Activated CD4-positive, alpha-beta memory T cell treated with anti-CD3 and anti-CD28 coated beads for 36 hours (primary cell): ENCODE measurements around the gene RRP1B. TPM values are rescaled to one million over a fixed set of nuclear protein-coding genes. Genes with fewer than 3 reads are reported as not detected.

Experiments
- CTCF ChIA-PET: fragments of 350-600 bp; sonication (Branson Sonifier 250); formaldehyde crosslinking; loops from one replicate; lab custom pipeline; 2021; ENCODE audit warnings: antibody characterized with exemption, inconsistent platforms; lab: Charles Lee
- POLR2A ChIA-PET: fragments of 350-600 bp; sonication (Branson Sonifier 250); formaldehyde crosslinking; loops from one replicate; lab custom pipeline; 2021; ENCODE audit warnings: antibody characterized with exemption; lab: Charles Lee
- DNase-seq: peaks from one replicate; pipeline ENCODE4 v3.0.0-alpha.2; 2020
- H3K27ac Mint-ChIP-seq: one replicate; pipeline ENCODE4 v1.8.0; 2021; ENCODE audit warnings: mixed read lengths
- H3K27me3 Mint-ChIP-seq: one replicate; pipeline ENCODE4 v1.8.0; 2021; ENCODE audit warnings: mixed read lengths
- H3K36me3 Mint-ChIP-seq: one replicate; pipeline ENCODE4 v1.8.0; 2021; ENCODE audit warnings: mixed read lengths
- H3K4me1 Mint-ChIP-seq: one replicate; pipeline ENCODE4 v1.8.0; 2021; ENCODE audit warnings: low read depth, mixed read lengths
- H3K4me3 Mint-ChIP-seq: one replicate; pipeline ENCODE4 v1.8.0; 2021; ENCODE audit warnings: mild to moderate bottlenecking, mixed read lengths
- H3K9me3 Mint-ChIP-seq: one replicate; pipeline ENCODE4 v1.8.0; 2021; ENCODE audit warnings: mixed read lengths
- intact Hi-C: fragments of 100-400 bp; cut with micrococcal nuclease; formaldehyde crosslinking; loops from one replicate; pipeline ENCODE4 v1.15.1; 2023
- total RNA-seq, 2 experiments: library from RNA; stranded (reverse); gene quantifications; one replicate each; pipeline ENCODE4 v1.2.3, GENCODE V29; 2021

Gene RRP1B
- total RNA-seq, 2 experiments from 2014 or later = 66.7 to 69.9 TPM

DNA sequence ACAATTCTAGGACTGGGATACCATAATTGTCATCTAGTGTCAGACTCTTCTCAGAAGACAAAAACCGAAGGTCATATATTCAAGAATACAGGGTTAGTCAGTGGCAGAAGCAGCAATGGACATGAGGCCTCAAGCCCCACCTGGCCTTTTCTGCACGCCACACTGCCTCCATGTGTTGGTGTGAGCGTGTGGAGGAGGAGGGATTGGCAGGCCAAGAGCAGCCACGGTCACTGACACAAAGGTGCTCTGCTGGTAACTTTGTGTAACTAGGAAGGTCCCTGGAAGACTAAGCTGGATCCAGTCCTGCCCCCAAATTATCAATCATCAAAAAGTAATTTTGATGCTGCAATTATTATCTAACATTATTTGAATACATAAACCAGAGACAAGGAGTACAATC is 35.0 kb upstream of the RRP1B start:
- peaks cover 2% of the 10 kb centered on the region for H3K36me3 Mint-ChIP-seq
- H3K4me3 Mint-ChIP-seq = no peak overlapping the region

DNA sequence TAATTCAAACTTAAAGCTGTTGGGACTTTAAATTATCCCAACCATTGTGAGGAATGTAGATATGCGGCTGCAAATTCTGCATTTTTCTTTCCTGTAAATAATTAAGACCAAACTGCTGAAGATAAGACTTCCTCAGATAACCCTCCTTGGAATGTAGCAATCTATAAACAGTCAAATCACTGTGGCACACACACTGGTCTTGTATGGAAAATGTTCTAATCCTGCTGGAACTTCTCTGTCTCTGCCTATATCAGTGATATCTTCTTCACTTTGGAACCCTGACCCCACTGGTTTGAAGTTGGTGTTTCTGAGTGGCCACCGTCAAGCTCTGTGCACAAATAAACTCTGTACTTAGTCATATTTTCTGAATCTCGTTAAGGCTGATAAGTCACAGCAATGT is 33.0 kb upstream of the RRP1B start:
- H3K4me1 Mint-ChIP-seq = no peaks in the 10 kb centered on the region
- ChIA-PET POLR2A (interaction anchor here (0.7 kb wide), 1 partner anchor 631 kb away, joined by 4 read pairs; no protein-coding TSS in a partner anchor), CTCF (interaction anchor here (0.8 kb wide), 1 partner anchor 29 kb away, joined by 3 read pairs; no protein-coding TSS in a partner anchor)
- no peaks in the 10 kb centered on the region for H3K36me3 Mint-ChIP-seq
- intact Hi-C loops = no loop called here
- DNase-seq = no peak
- no peaks in the 10 kb centered on the region for H3K9me3 Mint-ChIP-seq
- H3K27me3 Mint-ChIP-seq = no peaks in the 10 kb centered on the region
- H3K27ac Mint-ChIP-seq = no peak overlapping the region
- no peak overlapping the region for H3K4me3 Mint-ChIP-seq

More for the DNA sequence above, 35.0 kb upstream of the RRP1B start:
- Mint-ChIP-seq H3K27me3 (no peaks in the 10 kb centered on the region), H3K9me3 (peaks cover 8% of the 10 kb centered on the region), H3K4me1 (no peaks in the 10 kb centered on the region), H3K27ac (no peak overlapping the region)
- intact Hi-C loops = no loop called here
- ChIA-PET CTCF (no interaction called here), POLR2A (interaction anchor here (1.0 kb wide), 1 partner anchor 47 kb away, joined by 3 read pairs; no protein-coding TSS in a partner anchor)
- DNase-seq = no peak

DNA sequence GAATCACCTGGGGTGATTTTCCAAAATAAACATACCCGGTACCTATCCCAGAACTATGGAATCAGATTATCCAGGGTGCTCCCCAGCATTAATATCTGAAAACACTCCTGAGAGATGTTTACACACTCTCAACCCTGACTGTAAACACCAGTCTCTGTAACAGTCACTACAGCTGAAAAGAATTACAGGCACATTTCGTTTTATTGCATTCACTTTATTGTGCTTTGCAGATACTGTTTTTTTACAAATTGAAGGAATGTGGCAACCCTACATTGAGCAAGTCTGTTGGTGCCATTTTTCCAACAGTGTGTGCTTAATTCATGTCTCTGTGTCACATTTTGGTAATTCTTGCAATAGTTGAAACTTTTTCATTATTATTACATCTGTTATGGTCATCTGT is 31.8 kb upstream of the RRP1B start:
- intact Hi-C loops = no loop called here
- no peak for DNase-seq
- no peak overlapping the region for H3K27ac Mint-ChIP-seq
- H3K27me3 Mint-ChIP-seq = no peaks in the 10 kb centered on the region
- ChIA-PET POLR2A (no interaction called here), CTCF (no interaction called here)
- H3K9me3 Mint-ChIP-seq = no peaks in the 10 kb centered on the region
- no peaks in the 10 kb centered on the region for H3K36me3 Mint-ChIP-seq
- H3K4me3 Mint-ChIP-seq = no peak overlapping the region
- H3K4me1 Mint-ChIP-seq = no peaks in the 10 kb centered on the region

DNA sequence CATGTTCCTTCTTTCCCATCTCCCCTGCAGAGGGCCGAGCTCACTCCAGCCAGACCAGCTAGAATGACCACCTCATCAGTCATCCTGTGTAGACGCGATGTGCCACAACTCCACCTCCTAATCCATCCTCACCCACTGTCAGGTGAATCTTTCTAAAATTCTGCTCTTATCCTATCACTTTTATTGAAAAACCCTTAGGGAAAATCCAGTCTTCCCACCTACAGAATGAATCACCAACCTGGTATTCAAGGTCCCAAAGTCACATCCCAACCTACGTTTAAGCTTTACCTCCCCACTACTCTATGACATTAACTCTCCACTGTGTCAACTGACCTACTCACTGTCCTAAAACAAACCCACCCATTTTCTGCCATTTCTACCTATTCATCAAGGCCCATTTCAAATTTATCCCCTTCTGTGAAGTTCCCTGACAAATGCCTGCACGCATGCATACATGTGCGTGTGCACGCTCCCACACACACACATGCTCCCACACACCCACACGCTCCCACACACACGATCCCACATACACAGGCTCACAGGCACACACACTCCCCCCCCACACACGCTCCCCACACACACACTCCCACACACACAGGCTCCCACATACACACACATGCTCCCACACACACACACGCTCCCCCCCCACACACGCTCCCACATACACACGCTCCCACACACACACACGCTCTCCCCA is 27.8 kb upstream of the RRP1B start:
- no peaks in the 10 kb centered on the region for H3K4me1 Mint-ChIP-seq
- POLR2A ChIA-PET = no interaction called here
- no peak for DNase-seq
- no peak overlapping the region for H3K27ac Mint-ChIP-seq
- H3K27me3 Mint-ChIP-seq = no peaks in the 10 kb centered on the region
- H3K36me3 Mint-ChIP-seq = no peaks in the 10 kb centered on the region
- H3K4me3 Mint-ChIP-seq = no peak overlapping the region
- intact Hi-C loops = no loop called here
- no peaks in the 10 kb centered on the region for H3K9me3 Mint-ChIP-seq
- CTCF ChIA-PET = interaction anchor here (1.0 kb wide), 1 partner anchor 14 kb away, joined by 3 read pairs; no protein-coding TSS in a partner anchor

DNA sequence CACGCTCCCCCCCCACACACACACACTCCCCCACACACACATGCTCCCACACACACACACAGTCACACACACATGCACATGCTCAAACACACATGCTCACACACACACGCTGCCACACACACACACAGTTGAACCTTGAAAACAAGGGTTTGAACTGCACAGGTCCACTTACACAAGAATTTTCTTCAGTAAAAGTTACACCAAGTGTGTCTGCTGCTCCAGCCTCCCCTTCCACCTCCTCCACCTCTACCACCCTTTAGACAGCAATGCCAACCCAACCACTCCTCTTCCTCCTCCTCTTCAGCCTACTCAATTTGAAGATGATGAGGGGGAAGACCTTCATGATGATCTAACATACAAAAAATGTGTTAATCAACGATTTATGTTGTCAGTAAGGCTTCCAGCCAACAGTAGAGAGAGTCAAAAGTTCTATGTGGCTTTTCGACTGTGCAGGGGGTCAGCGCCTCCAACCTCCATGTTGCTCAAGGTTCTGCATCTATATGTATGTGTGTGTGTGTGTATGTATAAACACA is 26.9 kb upstream of the RRP1B start:
- ChIA-PET CTCF (no interaction called here), POLR2A (no interaction called here)
- no peaks in the 10 kb centered on the region for H3K27me3 Mint-ChIP-seq
- H3K9me3 Mint-ChIP-seq = no peaks in the 10 kb centered on the region
- no peak for DNase-seq
- H3K36me3 Mint-ChIP-seq = no peaks in the 10 kb centered on the region
- intact Hi-C loops = no loop called here
- H3K4me1 Mint-ChIP-seq = no peaks in the 10 kb centered on the region
- no peak overlapping the region for H3K4me3 Mint-ChIP-seq
- no peak overlapping the region for H3K27ac Mint-ChIP-seq

DNA sequence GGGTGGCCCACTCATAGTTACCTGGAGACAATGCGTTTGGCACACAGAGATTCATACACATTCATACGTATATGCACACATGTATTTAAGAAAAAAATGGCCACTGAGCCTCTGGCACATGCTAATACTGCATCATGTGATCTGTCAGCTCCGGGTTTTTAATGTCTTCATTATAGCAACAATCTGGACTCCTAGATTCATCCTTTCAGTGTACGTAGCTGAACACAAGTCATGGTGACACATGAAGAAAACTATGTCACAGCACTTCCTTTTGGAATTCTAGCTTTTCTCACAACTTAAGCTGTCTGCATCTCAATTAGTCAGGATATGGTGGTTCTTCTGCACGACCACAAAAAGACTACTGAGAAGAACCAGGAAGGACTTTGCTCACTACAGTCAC is 24.7 kb upstream of the RRP1B start:
- CTCF ChIA-PET = no interaction called here
- no peak for DNase-seq
- POLR2A ChIA-PET = no interaction called here
- H3K27ac Mint-ChIP-seq = no peak overlapping the region
- H3K27me3 Mint-ChIP-seq = no peaks in the 10 kb centered on the region
- peaks cover 5% of the 10 kb centered on the region for H3K4me1 Mint-ChIP-seq
- no peaks in the 10 kb centered on the region for H3K9me3 Mint-ChIP-seq
- no peak overlapping the region for H3K4me3 Mint-ChIP-seq
- intact Hi-C loops = no loop called here
- H3K36me3 Mint-ChIP-seq = no peaks in the 10 kb centered on the region

DNA sequence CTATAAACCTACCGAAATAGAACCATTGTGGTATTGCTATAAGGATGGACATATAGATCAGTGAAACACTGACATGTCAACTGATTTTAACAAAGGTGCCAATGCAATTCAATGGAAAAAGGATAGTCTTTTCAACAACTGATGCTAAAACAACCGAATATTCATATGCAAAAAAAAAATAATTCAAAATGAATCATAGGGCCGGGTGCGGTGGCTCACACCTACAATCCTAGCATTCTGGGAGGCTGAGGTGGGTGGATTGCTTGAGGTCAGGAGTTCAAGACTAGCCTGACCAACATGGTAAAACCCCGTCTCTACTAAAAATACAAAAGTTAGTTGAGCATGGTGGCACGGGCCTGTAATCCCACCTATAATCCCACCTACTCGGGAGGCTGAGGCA is 23.9 kb upstream of the RRP1B start:
- H3K4me1 Mint-ChIP-seq = peaks cover 6% of the 10 kb centered on the region

DNA sequence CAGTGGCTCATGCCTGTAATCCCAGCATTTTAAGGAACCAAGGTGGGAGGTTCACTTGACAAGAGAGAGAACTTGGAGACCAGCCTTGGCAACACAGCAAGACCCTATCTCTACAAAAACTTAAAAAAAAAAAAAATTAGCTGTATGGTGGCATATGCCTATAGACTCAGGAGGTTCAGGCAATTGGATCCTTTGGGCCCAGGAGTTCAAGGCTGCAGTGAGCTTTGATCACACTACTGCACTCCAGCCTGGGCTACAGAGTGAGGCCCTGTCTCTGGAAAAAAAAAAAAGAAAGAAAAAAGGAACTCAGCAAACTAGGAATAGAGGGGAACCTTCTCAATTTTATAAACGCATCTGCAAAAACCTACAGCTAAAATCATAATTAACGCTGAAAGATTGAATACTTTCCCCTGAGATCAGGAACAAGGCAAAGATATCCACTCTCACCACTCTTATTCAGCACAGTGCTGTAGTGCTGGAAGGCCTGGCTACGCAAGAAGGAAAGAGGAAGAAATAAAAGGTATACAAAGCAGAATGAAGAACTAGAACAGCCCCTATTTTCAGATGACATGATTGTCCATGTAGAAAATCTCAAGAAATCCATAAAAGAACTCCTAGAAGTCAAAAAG is 21.7 kb upstream of the RRP1B start:
- Mint-ChIP-seq H3K4me3 (no peak overlapping the region), H3K27ac (no peak overlapping the region), H3K27me3 (no peaks in the 10 kb centered on the region), H3K36me3 (no peaks in the 10 kb centered on the region), H3K9me3 (no peaks in the 10 kb centered on the region), H3K4me1 (peaks cover 6% of the 10 kb centered on the region)
- DNase-seq = no peak
- POLR2A ChIA-PET = no interaction called here
- CTCF ChIA-PET = no interaction called here
- intact Hi-C loops = no loop called here

More for the DNA sequence above, 23.9 kb upstream of the RRP1B start:
- no peaks in the 10 kb centered on the region for H3K9me3 Mint-ChIP-seq
- H3K4me3 Mint-ChIP-seq = no peak overlapping the region
- intact Hi-C loops = no loop called here
- H3K27ac Mint-ChIP-seq = no peak overlapping the region
- POLR2A ChIA-PET = no interaction called here
- CTCF ChIA-PET = interaction anchor here (0.6 kb wide), 1 partner anchor 16 kb away, joined by 3 read pairs; no protein-coding TSS in a partner anchor
- no peaks in the 10 kb centered on the region for H3K27me3 Mint-ChIP-seq
- DNase-seq = no peak
- no peaks in the 10 kb centered on the region for H3K36me3 Mint-ChIP-seq

DNA sequence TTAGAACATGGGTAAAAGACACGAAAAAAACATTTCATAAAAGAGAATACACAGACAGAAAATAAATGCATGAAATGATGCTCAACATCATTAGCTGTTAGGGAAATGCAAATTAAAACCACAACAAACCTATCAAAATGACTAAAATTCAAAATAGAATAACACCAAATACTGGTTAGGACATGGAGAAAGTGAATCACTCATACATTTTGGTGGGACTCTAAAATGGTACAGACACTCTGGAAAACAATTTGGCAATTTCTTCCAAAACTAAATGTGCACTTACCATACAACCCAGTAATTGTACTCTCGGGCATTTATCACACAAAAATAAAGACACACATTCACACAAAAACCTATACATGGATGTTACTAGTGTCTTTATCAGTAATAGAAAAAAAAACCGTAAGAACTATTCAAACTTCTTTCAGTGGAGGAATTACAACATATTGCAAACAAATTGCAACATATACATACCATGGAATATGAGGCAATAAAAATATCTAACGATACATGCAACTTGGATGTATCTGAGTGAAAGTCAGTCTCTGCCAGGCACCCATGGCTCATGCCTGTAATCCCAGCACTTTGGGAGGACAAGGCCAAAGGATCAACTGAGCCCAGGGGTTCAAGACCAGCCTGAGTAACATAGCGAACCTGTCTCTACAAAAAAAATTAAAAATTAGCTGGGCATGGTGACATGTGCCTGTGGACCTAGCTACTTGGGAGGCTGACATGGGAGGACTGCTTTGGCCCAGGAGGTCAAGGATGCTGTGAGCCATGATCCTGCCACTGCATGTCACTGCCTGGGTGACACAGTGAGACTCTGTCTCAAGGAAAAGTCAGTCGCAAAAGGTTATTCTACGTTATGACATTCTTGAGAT is 19.6 kb upstream of the RRP1B start:
- peaks cover 3% of the 10 kb centered on the region for H3K27me3 Mint-ChIP-seq
- H3K27ac Mint-ChIP-seq = no peak overlapping the region
- no peak overlapping the region for H3K4me3 Mint-ChIP-seq
- intact Hi-C loops = no loop called here
- H3K36me3 Mint-ChIP-seq = no peaks in the 10 kb centered on the region
- ChIA-PET CTCF (no interaction called here), POLR2A (no interaction called here)
- no peaks in the 10 kb centered on the region for H3K9me3 Mint-ChIP-seq
- peaks cover 6% of the 10 kb centered on the region for H3K4me1 Mint-ChIP-seq
- no peak for DNase-seq

DNA sequence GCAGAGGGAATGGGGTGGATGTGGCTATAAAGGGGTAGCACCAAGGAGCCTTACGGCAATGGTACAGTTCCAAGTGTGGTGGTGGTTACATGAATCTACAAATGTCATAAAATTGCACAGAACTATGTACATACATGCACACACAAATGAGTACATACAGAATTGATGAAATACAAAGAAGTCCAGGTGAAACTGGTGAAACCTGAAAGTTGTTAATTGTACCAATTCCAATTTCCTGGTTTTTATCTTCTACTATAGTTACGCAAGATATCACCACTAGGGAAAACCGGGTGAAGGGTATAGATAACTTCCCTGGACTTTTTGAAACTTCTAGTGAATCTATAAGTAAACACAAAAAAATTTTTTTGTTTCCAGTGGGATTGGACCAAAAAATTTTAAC is 19.0 kb upstream of the RRP1B start:
- Mint-ChIP-seq H3K4me1 (peaks cover 8% of the 10 kb centered on the region), H3K9me3 (no peaks in the 10 kb centered on the region), H3K4me3 (no peak overlapping the region), H3K27me3 (peaks cover 3% of the 10 kb centered on the region), H3K27ac (no peak overlapping the region), H3K36me3 (no peaks in the 10 kb centered on the region)
- POLR2A ChIA-PET = no interaction called here
- CTCF ChIA-PET = no interaction called here
- intact Hi-C loops = no loop called here
- DNase-seq = no peak

DNA sequence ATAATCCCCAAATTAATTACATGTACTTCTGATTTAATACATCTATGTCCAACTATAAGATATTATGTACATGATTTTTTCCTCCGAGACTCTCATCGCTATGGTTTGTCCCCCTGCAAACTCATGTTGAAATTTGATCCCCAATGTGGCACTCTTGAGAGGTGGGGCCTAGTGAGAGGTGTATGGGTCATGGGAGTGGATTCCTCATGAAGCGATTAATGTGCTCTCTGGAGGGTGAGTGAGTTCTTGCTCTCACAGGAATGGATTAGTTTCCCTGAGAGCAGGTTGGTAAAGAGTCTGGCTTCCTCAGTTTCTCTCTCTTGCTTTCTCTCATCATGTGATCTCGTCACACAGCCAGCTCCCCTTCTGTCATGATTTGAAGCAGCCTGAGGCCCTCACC is 16.2 kb upstream of the RRP1B start:
- intact Hi-C loops = no loop called here
- no peaks in the 10 kb centered on the region for H3K9me3 Mint-ChIP-seq
- H3K36me3 Mint-ChIP-seq = no peaks in the 10 kb centered on the region
- POLR2A ChIA-PET = no interaction called here
- H3K4me1 Mint-ChIP-seq = peaks cover 23% of the 10 kb centered on the region
- DNase-seq = no peak
- peaks cover 3% of the 10 kb centered on the region for H3K27me3 Mint-ChIP-seq
- H3K27ac Mint-ChIP-seq = no peak overlapping the region
- no peak overlapping the region for H3K4me3 Mint-ChIP-seq
- CTCF ChIA-PET = no interaction called here

DNA sequence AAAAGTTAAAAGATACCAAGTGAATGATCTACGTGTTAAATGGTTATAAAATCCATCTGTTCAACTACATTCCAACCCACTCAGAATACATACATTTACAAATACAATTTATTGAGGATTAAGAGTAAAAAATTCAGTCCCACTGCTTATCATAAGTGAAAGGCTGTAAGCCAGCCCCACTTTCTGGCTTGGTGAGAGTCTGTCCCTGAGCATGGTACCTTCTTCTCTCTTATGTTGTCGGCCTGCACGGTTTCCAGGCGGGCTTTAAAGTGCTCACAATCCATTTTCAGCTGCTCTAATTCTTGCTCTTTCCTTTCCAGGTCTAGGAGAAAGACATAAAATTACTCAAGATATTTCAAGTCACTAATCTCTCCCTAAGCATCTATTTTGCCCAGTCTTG is 15.3 kb upstream of the RRP1B start:
- Mint-ChIP-seq H3K4me1 (peaks cover 23% of the 10 kb centered on the region), H3K27me3 (peaks cover 3% of the 10 kb centered on the region), H3K9me3 (no peaks in the 10 kb centered on the region), H3K4me3 (no peak overlapping the region), H3K36me3 (no peaks in the 10 kb centered on the region), H3K27ac (no peak overlapping the region)
- CTCF ChIA-PET = interaction anchor here (1.8 kb wide), 1 partner anchor 13 kb away, joined by 5 read pairs; no protein-coding TSS in a partner anchor
- POLR2A ChIA-PET = no interaction called here
- no peak for DNase-seq
- intact Hi-C loops = no loop called here
